CD14-positive monocyte (primary cell): ENCODE results near the gene SIPA1L3. TPM values are rescaled to one million over a fixed set of nuclear protein-coding genes. Genes with fewer than 3 reads are reported as not detected.

Experiments
- DNase-seq, 3 donors: peaks; one replicate each; pipeline ENCODE4 v3.0.0-alpha.2; 2011 to 2022
- H2AFZ ChIP-seq: 2 replicates; pipeline ENCODE4 v1.6.0; 2012; ENCODE audit warnings: mild to moderate bottlenecking, low read depth, low read length, inconsistent platforms; ENCODE audit not compliant: insufficient read depth, poor library complexity, severe bottlenecking
- H3K27ac ChIP-seq, 2 donors: 1 replicate in 1 of 2; 2 replicates in 1 of 2; pipeline ENCODE4 v1.5.1; 2012 to 2013; ENCODE audit warnings: low read length in 2 of 2, control low read depth in 1 of 2, inconsistent platforms in 1 of 2, low read depth in 1 of 2, mild to moderate bottlenecking in 1 of 2
- H3K27me3 ChIP-seq, 2 donors: one replicate each; pipeline versions ENCODE4 v1.6.0 to v1.6.1; 2011 to 2013; ENCODE audit warnings: low read length in 2 of 2; ENCODE audit not compliant: control insufficient read depth in 2 of 2, insufficient read depth in 2 of 2
- H3K36me3 ChIP-seq, 2 donors: replicated peaks in 1 of 2; 1 replicate in 1 of 2; 2 replicates in 1 of 2; pipeline versions ENCODE4 v1.5.1 to v1.6.1; 2012 to 2013; ENCODE audit warnings: low read length in 2 of 2, control low read depth in 1 of 2, inconsistent platforms in 1 of 2, mild to moderate bottlenecking in 1 of 2; ENCODE audit not compliant: insufficient read depth in 2 of 2, control insufficient read depth in 1 of 2
- H3K4me1 ChIP-seq, 2 donors: 1 replicate in 1 of 2; 2 replicates in 1 of 2; pipeline versions ENCODE4 v1.5.1 to v1.6.1; 2012 to 2013; ENCODE audit warnings: low read length in 2 of 2, control low read depth in 1 of 2, inconsistent platforms in 1 of 2, mild to moderate bottlenecking in 1 of 2, moderate library complexity in 1 of 2; ENCODE audit not compliant: insufficient read depth in 2 of 2, control insufficient read depth in 1 of 2
- H3K4me2 ChIP-seq: replicated peaks from 2 replicates; pipeline ENCODE3; 2012; ENCODE audit warnings: low read length, moderate library complexity, mild to moderate bottlenecking; ENCODE audit not compliant: poor library complexity, severe bottlenecking; ENCODE audit errors: extremely low read depth
- H3K4me3 ChIP-seq, 3 experiments: fragments of 200-600 bp in 1 of 3; sonication (generic) in 1 of 3; replicated peaks in 1 of 3; 1 replicate in 2 of 3; 2 replicates in 1 of 3; pipeline ENCODE4 v1.5.1; 2011 to 2013; ENCODE audit warnings: low read length in 3 of 3, mild to moderate bottlenecking in 3 of 3, control low read depth in 2 of 3, low read depth in 2 of 3, inconsistent platforms in 1 of 3, moderate library complexity in 1 of 3
- H3K79me2 ChIP-seq: 2 replicates; pipeline ENCODE4 v1.6.0; 2012; ENCODE audit warnings: mild to moderate bottlenecking, control low read depth, inconsistent platforms, low read length, moderate library complexity; ENCODE audit not compliant: insufficient read depth
- H3K9ac ChIP-seq: 2 replicates; pipeline ENCODE4 v1.6.0; 2017; ENCODE audit warnings: low read length, mild to moderate bottlenecking; ENCODE audit not compliant: insufficient read depth, poor library complexity, severe bottlenecking
- H3K9me3 ChIP-seq, 2 donors: replicated peaks in 1 of 2; 1 replicate in 1 of 2; 2 replicates in 1 of 2; pipeline versions ENCODE4 v1.5.1 to v1.6.1; 2012 to 2013; ENCODE audit warnings: low read length in 2 of 2, control low read depth in 1 of 2; ENCODE audit not compliant: control insufficient read depth in 1 of 2, insufficient read depth in 1 of 2
- H4K20me1 ChIP-seq: 2 replicates; pipeline ENCODE4 v1.6.0; 2012; ENCODE audit warnings: mild to moderate bottlenecking, low read length, control low read depth, moderate library complexity; ENCODE audit not compliant: insufficient read depth
- H3K27ac Mint-ChIP-seq, 7 donors: one replicate each; pipeline ENCODE4 v1.8.0; 2020; ENCODE audit warnings: mild to moderate bottlenecking in 7 of 7, mixed read lengths in 7 of 7, moderate library complexity in 6 of 7, inconsistent platforms in 2 of 7
- H3K27me3 Mint-ChIP-seq, 3 donors: one replicate each; pipeline ENCODE4 v1.8.0; 2021 to 2022; ENCODE audit warnings: low read depth in 3 of 3, mild to moderate bottlenecking in 3 of 3, mixed read lengths in 3 of 3, moderate library complexity in 3 of 3, inconsistent platforms in 1 of 3
- H3K36me3 Mint-ChIP-seq, 2 donors: one replicate each; pipeline ENCODE4 v1.8.0; 2020; ENCODE audit warnings: mixed read lengths in 2 of 2, inconsistent platforms in 1 of 2, mild to moderate bottlenecking in 1 of 2
- H3K4me1 Mint-ChIP-seq: one replicate; pipeline ENCODE4 v1.8.0; 2020; ENCODE audit warnings: mild to moderate bottlenecking, mixed read lengths
- H3K4me3 Mint-ChIP-seq, 2 donors: one replicate each; pipeline ENCODE4 v1.8.0; 2020; ENCODE audit warnings: mild to moderate bottlenecking in 2 of 2, mixed read lengths in 2 of 2, moderate library complexity in 1 of 2
- H3K9me3 Mint-ChIP-seq, 7 donors: one replicate each; pipeline ENCODE4 v1.8.0; 2020 to 2022; ENCODE audit warnings: mixed read lengths in 7 of 7, mild to moderate bottlenecking in 6 of 7, moderate library complexity in 6 of 7, inconsistent platforms in 2 of 7
- WGBS: methylation state at CpG from one replicate; pipeline ENCODE4 v1.1.5; 2013; ENCODE audit warnings: missing lambda C conversion rate; ENCODE audit not compliant: insufficient coverage; 5-methylcytosine and 5-hydroxymethylcytosine counted together
- intact Hi-C, 2 donors: fragments of 100-400 bp; cut with micrococcal nuclease; formaldehyde crosslinking; loops; one replicate each; pipeline versions ENCODE4 v1.15.0 to v1.15.1; 2023
- polyA plus RNA-seq, 3 donors: library from polyadenylated mRNA; depleted of rRNA in 1 of 3; unstranded in 2 of 3; stranded (reverse) in 1 of 3; fragments of 300-500 nt in 2 of 3; fragments of >200 nt in 1 of 3; fragmentation: Illumina TruSeq in 2 of 3; gene quantifications; 1 replicate in 2 of 3; 2 replicates in 1 of 3; pipeline ENCODE4 v1.2.3, GENCODE V29; 2012 to 2021
- TF ChIP-seq, protein P1 (sequence below): fragments of 200-600 bp; IDR thresholded peaks from one replicate; pipeline ENCODE4 v1.8.0; 2022; ENCODE audit warnings: antibody characterized with exemption, mild to moderate bottlenecking

Gene SIPA1L3
- polyA plus RNA-seq, 3 donors, result 0.55 to 4.5 (median 0.99) TPM

DNA sequence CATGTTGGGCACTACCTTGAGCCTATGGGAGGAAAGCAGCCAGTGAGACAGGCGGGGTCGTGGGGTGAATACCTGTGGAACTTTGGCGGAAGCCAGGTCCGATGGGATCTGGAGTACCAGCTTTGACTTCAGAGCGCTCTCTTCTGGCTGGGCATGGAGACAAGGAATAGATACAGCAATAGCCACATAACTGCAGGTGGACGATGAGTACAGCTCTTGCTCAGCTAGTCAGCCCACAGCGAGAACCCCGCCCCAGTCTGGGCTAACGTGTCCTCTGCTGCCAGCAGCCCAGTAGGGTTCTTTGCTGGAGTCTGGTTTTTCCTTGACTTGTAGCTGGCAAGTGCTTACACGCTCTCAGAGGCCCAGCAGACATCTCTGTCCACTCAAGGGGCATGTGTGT, 83.4 kb downstream of the SIPA1L3 start:
- peaks cover 39% of the 10 kb centered on the region for H4K20me1 ChIP-seq
- DNase-seq, result no peak
- Mint-ChIP-seq H3K4me1 (peaks cover 9% of the 10 kb centered on the region), H3K4me3 (no peak overlapping the region), H3K36me3 (peaks cover 4% of the 10 kb centered on the region in 2 donors), H3K27ac (peak overlapping the region in 1 of 7 donors; percentile 80), H3K9me3 (peaks cover 0 to 2% (median 0%) of the 10 kb centered on the region in 7 donors), H3K27me3 (peaks cover 0 to 8% (median 2%) of the 10 kb centered on the region in 3 donors)
- H2AFZ ChIP-seq, result no peak overlapping the region
- intact Hi-C loops, result no loop called here
- WGBS, result 96% methylated on average over 7 of the region's 10 CpGs
- no peak overlapping the region for H3K27ac ChIP-seq
- H3K79me2 ChIP-seq, result no peaks in the 10 kb centered on the region
- H3K4me2 ChIP-seq, result no peak overlapping the region
- H3K4me3 ChIP-seq, result no peak overlapping the region
- TF ChIP-seq, protein P1, sequence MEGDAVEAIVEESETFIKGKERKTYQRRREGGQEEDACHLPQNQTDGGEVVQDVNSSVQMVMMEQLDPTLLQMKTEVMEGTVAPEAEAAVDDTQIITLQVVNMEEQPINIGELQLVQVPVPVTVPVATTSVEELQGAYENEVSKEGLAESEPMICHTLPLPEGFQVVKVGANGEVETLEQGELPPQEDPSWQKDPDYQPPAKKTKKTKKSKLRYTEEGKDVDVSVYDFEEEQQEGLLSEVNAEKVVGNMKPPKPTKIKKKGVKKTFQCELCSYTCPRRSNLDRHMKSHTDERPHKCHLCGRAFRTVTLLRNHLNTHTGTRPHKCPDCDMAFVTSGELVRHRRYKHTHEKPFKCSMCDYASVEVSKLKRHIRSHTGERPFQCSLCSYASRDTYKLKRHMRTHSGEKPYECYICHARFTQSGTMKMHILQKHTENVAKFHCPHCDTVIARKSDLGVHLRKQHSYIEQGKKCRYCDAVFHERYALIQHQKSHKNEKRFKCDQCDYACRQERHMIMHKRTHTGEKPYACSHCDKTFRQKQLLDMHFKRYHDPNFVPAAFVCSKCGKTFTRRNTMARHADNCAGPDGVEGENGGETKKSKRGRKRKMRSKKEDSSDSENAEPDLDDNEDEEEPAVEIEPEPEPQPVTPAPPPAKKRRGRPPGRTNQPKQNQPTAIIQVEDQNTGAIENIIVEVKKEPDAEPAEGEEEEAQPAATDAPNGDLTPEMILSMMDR, result no peak
- H3K9me3 ChIP-seq, result no peaks in the 10 kb centered on the region
- no peak overlapping the region for H3K9ac ChIP-seq
- H3K27me3 ChIP-seq, result no peaks in the 10 kb centered on the region
- H3K36me3 ChIP-seq, result no peaks in the 10 kb centered on the region
- no peaks in the 10 kb centered on the region for H3K4me1 ChIP-seq

DNA sequence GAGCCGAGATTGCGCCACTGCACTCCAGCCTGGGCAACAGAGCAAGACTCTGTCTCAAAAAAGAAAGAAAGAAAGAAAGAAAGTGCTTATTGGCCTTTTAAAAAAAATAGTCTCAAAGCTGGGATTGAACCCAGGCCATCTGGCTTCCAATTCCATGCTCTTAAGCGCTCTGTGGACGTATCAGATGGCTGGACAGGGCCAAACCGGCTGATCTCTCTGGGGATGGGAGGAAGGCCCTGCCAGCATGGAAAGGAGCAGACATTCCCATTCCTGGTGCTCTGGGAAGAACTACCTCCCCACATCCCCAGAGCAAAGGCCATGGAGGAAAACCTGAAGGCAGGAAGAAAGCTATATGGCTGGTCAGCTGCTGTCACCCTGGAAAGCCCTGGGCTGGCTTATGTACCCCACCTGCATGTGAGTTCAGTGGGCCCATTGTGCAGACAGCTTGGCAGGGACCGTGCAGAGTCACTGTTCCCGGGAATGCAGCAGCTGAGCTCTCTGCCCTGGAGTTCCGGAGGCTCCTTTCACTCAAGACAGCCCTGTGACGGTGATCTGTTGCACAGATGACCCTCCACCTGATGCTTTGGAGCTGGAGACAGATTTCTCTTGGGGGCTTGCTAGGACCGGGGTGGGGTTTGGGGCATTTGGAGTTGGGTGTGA, 84.3 kb downstream of the SIPA1L3 start:
- Histone ChIP-seq H3K9me3 (no peaks in the 10 kb centered on the region), H3K9ac (no peak overlapping the region), H3K36me3 (no peaks in the 10 kb centered on the region), H3K4me1 (no peaks in the 10 kb centered on the region), H3K27ac (no peak overlapping the region), H4K20me1 (peaks cover 30% of the 10 kb centered on the region), H3K27me3 (no peaks in the 10 kb centered on the region), H2AFZ (no peak overlapping the region), H3K4me2 (no peak overlapping the region), H3K4me3 (no peak overlapping the region), H3K79me2 (no peaks in the 10 kb centered on the region)
- Mint-ChIP-seq H3K36me3 (peaks cover 4% of the 10 kb centered on the region in 2 donors), H3K9me3 (peaks cover 0 to 2% (median 0%) of the 10 kb centered on the region in 7 donors), H3K4me1 (peaks cover 5% of the 10 kb centered on the region), H3K27me3 (peaks cover 0 to 8% (median 2%) of the 10 kb centered on the region in 3 donors), H3K4me3 (no peak overlapping the region), H3K27ac (peak overlapping the region in 2 of 7 donors; percentile 20 to 50)
- TF ChIP-seq, protein P1, result no peak
- intact Hi-C loops, result no loop called here
- WGBS, result 98% methylated on average over 4 of the region's 10 CpGs
- no peak for DNase-seq
